Muscle layer of duodenum (tissue), 2 donors: ENCODE measurements around the gene SPOCD1.

Source experiments
- H3K27ac ChIP-seq: one replicate; pipeline ENCODE4 v1.7.0; 2013; ENCODE audit warnings: mild to moderate bottlenecking, low read length
- H3K27me3 ChIP-seq: one replicate; pipeline ENCODE4 v1.7.0; 2013; ENCODE audit warnings: low read depth, mild to moderate bottlenecking, control low read depth, low read length
- H3K36me3 ChIP-seq, 2 donors: one replicate each; pipeline ENCODE4 v1.7.0; 2013; ENCODE audit warnings: low read length in 2 of 2, control low read depth in 1 of 2, mild to moderate bottlenecking in 1 of 2; ENCODE audit not compliant: insufficient read depth in 2 of 2, control insufficient read depth in 1 of 2
- H3K4me1 ChIP-seq, 2 donors: one replicate each; pipeline ENCODE4 v1.7.0; 2013; ENCODE audit warnings: low read length in 2 of 2, mild to moderate bottlenecking in 2 of 2, control low read depth in 1 of 2, moderate library complexity in 1 of 2; ENCODE audit not compliant: insufficient read depth in 2 of 2, control insufficient read depth in 1 of 2
- H3K4me3 ChIP-seq, 2 donors: one replicate each; pipeline ENCODE4 v1.7.0; 2013; ENCODE audit warnings: low read length in 2 of 2, low read depth in 1 of 2, mild to moderate bottlenecking in 1 of 2
- H3K9me3 ChIP-seq, 2 donors: one replicate each; pipeline ENCODE4 v1.7.0; 2013; ENCODE audit warnings: low read length in 2 of 2, control low read depth in 1 of 2, mild to moderate bottlenecking in 1 of 2; ENCODE audit not compliant: control insufficient read depth in 1 of 2
- donor health status: healthy.

The SPOCD1 gene

GRCh38 chr1:31812158-31812829 lies 3.5 kb downstream of the SPOCD1 start:
- Histone ChIP-seq H3K9me3 (no peaks in the 10 kb centered on the region), H3K4me3 (no peak overlapping the region), H3K36me3 (no peaks in the 10 kb centered on the region), H3K27me3 (no peaks in the 10 kb centered on the region), H3K27ac (no peak overlapping the region), H3K4me1 (no peaks in the 10 kb centered on the region)

- H3K4me1 ChIP-seq: no peaks in the 10 kb centered on the region
- no peak overlapping the region for H3K27ac ChIP-seq
- H3K27me3 ChIP-seq: no peaks in the 10 kb centered on the region
- no peaks in the 10 kb centered on the region for H3K36me3 ChIP-seq
- no peaks in the 10 kb centered on the region for H3K9me3 ChIP-seq
- H3K4me3 ChIP-seq: no peak overlapping the region
Observed at GRCh38 chr1:31811605-31812004, 4.2 kb downstream of the SPOCD1 start.

GRCh38 chr1:31809698-31810097 lies 6.1 kb downstream of the SPOCD1 start:
- Histone ChIP-seq H3K36me3 (no peaks in the 10 kb centered on the region), H3K9me3 (no peaks in the 10 kb centered on the region), H3K4me3 (no peak overlapping the region), H3K27ac (no peak overlapping the region), H3K4me1 (no peaks in the 10 kb centered on the region), H3K27me3 (no peaks in the 10 kb centered on the region)

- Histone ChIP-seq H3K27me3 (no peaks in the 10 kb centered on the region), H3K4me3 (no peak overlapping the region), H3K9me3 (no peaks in the 10 kb centered on the region), H3K4me1 (no peaks in the 10 kb centered on the region), H3K27ac (no peak overlapping the region), H3K36me3 (no peaks in the 10 kb centered on the region)
Observed at GRCh38 chr1:31807273-31808048, 8.4 kb downstream of the SPOCD1 start.

- Histone ChIP-seq H3K27me3 (no peaks in the 10 kb centered on the region), H3K9me3 (no peaks in the 10 kb centered on the region), H3K4me1 (no peaks in the 10 kb centered on the region), H3K4me3 (no peak overlapping the region), H3K27ac (no peak overlapping the region), H3K36me3 (no peaks in the 10 kb centered on the region)
Observed at GRCh38 chr1:31805318-31805717, 10.5 kb downstream of the SPOCD1 start.

- no peaks in the 10 kb centered on the region for H3K4me1 ChIP-seq
- no peaks in the 10 kb centered on the region for H3K36me3 ChIP-seq
- no peaks in the 10 kb centered on the region for H3K27me3 ChIP-seq
- H3K9me3 ChIP-seq: no peaks in the 10 kb centered on the region
- H3K4me3 ChIP-seq: no peak overlapping the region
- H3K27ac ChIP-seq: no peak overlapping the region
Observed at GRCh38 chr1:31804098-31804497, 11.7 kb downstream of the SPOCD1 start.

- no peaks in the 10 kb centered on the region for H3K27me3 ChIP-seq
- no peak overlapping the region for H3K27ac ChIP-seq
- no peak overlapping the region for H3K4me3 ChIP-seq
- no peaks in the 10 kb centered on the region for H3K4me1 ChIP-seq
- no peaks in the 10 kb centered on the region for H3K36me3 ChIP-seq
- H3K9me3 ChIP-seq: no peaks in the 10 kb centered on the region
Observed at GRCh38 chr1:31803610-31804009, 12.2 kb downstream of the SPOCD1 start.

- no peak overlapping the region for H3K27ac ChIP-seq
- peak overlapping the region; percentile 8 to 54 for H3K4me3 ChIP-seq
- H3K27me3 ChIP-seq: no peaks in the 10 kb centered on the region
- H3K4me1 ChIP-seq: no peaks in the 10 kb centered on the region
- H3K9me3 ChIP-seq: no peaks in the 10 kb centered on the region
- no peaks in the 10 kb centered on the region for H3K36me3 ChIP-seq
Observed at GRCh38 chr1:31802190-31803150, 13.4 kb downstream of the SPOCD1 start.

- no peaks in the 10 kb centered on the region for H3K27me3 ChIP-seq
- H3K36me3 ChIP-seq: no peaks in the 10 kb centered on the region
- no peaks in the 10 kb centered on the region for H3K9me3 ChIP-seq
- no peak overlapping the region for H3K4me3 ChIP-seq
- H3K27ac ChIP-seq: no peak overlapping the region
- H3K4me1 ChIP-seq: no peaks in the 10 kb centered on the region
Observed at GRCh38 chr1:31801458-31801857, 14.4 kb downstream of the SPOCD1 start.

- Histone ChIP-seq H3K4me1 (no peaks in the 10 kb centered on the region), H3K27ac (no peak overlapping the region), H3K9me3 (no peaks in the 10 kb centered on the region)
Observed at GRCh38 chr1:31800674-31800967, 15.2 kb downstream of the SPOCD1 start.

GRCh38 chr1:31799895-31800673 lies 15.7 kb downstream of the SPOCD1 start:
- Histone ChIP-seq H3K27me3 (no peaks in the 10 kb centered on the region), H3K4me1 (no peaks in the 10 kb centered on the region), H3K9me3 (no peaks in the 10 kb centered on the region), H3K27ac (no peak overlapping the region), H3K4me3 (no peak overlapping the region), H3K36me3 (no peaks in the 10 kb centered on the region)

More at GRCh38 chr1:31800674-31800967, 15.2 kb downstream of the SPOCD1 start:
- Histone ChIP-seq H3K27me3 (no peaks in the 10 kb centered on the region), H3K4me3 (no peak overlapping the region), H3K36me3 (no peaks in the 10 kb centered on the region)
